ENCODE results near the gene RTN4.
A peak's percentile ranks its signal among the peaks of the same experiment; 100 is the strongest.

Gene RTN4

DNA sequence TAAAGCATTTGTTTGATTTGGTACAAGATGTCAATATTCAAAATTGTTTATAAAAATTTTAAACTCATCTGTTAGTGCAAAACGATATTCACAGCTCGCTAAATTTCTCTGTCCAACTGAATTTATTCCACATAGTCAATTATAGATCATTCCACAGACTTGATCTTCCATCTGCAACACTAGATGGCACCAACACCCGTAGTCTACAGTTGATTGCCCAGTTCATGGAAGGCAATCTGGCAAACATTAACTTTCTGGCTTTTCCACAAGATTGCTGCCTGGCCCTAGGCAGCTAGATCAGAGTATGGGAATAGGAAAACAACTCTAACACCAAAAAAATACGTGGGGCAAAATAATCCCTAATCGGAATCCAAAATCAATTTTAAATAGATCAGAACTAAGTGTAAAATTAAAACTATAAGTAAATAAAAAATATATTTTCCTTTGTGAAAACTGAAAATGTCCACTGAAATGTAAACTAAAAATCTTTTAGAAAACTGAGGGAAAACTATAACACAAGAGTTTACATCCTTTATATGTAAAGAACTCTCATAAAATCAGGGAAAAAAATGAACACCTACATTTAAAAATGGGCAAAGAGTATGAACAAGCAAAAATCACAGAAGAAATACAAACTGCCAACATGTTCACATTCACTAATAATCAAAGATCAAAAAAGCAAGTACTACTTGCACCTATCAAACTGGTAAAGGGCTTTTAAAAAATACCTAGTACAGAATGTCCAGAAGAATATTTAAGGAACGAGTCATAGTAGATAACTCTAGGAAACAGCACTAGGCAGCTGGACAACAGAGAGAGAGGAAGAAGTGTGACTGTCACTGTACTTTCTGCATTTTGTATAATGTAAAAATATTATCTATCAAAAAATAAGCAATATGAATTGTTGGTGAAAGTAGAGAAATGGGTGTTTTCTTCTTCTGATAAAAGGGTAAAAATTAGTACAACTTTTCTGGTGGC is 35.0 kb downstream of the RTN4 start:
- Mint-ChIP-seq H3K4me3 (no peak overlapping the region), H3K9me3 (no peaks in the 10 kb centered on the region), H3K27ac (no peak overlapping the region), H3K4me1 (peaks cover 24 to 54% of the 10 kb centered on the region in 2 donors), H3K36me3 (peaks cover 5 to 19% of the 10 kb centered on the region in 2 donors), H3K27me3 (no peaks in the 10 kb centered on the region)
- DNase-seq (peak; percentile 9), ATAC-seq (replicated peaks) (peak in 1 of 2 donors; percentile 52)

DNA sequence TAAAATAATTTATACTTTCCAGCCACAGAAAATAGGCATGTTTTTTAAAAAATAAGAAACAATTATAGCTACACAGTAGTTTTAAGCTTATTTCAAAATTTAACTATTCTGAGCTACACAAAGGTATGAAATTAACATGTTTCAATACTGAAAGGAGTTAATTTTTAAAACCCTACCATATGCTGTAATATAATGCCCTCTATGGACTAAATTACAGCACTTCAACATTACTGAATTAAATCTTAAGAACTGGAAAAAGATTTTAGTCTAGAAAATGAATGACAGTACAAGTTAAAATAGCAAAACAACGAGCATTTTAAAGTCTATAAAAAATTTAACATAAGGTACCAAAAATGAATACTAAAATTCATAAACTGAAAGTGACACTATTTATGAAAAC is 36.3 kb downstream of the RTN4 start:
- H3K4me3 Mint-ChIP-seq: no peak overlapping the region
- H3K4me1 Mint-ChIP-seq: peaks cover 15 to 51% of the 10 kb centered on the region in 2 donors
- no peaks in the 10 kb centered on the region for H3K27me3 Mint-ChIP-seq

DNA sequence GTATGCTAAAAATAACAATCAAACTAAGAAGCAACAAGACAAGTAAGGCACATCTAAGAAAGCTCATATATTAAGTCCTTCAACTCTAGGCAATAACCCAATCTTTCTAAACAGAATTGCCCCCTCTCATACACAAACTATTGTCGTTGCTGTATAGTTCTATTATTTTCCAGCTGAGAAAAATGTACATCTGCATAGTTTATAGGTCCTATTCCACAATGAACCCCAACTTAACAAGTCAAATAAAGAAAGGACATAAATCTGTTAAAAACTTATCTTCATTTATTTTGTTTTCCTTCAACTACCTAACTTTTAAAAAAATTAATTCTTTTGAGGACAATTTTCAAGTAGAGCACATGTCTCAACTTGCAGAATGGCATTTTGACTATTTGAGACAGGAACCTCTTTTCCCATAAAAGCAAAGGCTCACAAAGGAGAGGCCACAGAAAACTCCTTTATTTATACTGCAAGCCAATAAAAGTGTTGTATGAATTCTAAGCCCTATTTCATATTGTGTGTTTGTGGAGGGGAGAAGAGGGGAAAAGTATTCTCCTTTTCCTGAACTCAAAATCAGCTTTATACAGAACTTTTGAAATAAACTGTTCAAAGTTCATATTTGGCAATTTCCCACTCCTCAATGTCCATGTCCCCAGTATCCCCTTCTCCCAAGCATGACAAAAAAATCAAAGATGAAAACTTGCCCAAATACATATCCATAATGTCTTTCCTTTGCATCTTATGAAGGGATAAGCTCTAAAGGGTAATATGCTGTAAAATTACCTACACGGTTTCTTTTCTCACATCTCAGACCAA is 37.4 kb downstream of the RTN4 start:
- ATAC-seq (replicated peaks): no peak
- H3K4me1 Mint-ChIP-seq: peaks cover 17 to 43% of the 10 kb centered on the region in 2 donors
- no peak for DNase-seq
- H3K9me3 Mint-ChIP-seq: no peaks in the 10 kb centered on the region
- H3K4me3 Mint-ChIP-seq: no peak overlapping the region
- no peaks in the 10 kb centered on the region for H3K27me3 Mint-ChIP-seq
- peaks cover 0 to 6% of the 10 kb centered on the region in 2 donors for H3K36me3 Mint-ChIP-seq
- no peak overlapping the region for H3K27ac Mint-ChIP-seq

More for the DNA sequence above, 36.3 kb downstream of the RTN4 start:
- no peak for DNase-seq
- ATAC-seq (replicated peaks): no peak
- H3K9me3 Mint-ChIP-seq: no peaks in the 10 kb centered on the region
- no peak overlapping the region for H3K27ac Mint-ChIP-seq
- H3K36me3 Mint-ChIP-seq: peaks cover 0 to 7% of the 10 kb centered on the region in 2 donors

DNA sequence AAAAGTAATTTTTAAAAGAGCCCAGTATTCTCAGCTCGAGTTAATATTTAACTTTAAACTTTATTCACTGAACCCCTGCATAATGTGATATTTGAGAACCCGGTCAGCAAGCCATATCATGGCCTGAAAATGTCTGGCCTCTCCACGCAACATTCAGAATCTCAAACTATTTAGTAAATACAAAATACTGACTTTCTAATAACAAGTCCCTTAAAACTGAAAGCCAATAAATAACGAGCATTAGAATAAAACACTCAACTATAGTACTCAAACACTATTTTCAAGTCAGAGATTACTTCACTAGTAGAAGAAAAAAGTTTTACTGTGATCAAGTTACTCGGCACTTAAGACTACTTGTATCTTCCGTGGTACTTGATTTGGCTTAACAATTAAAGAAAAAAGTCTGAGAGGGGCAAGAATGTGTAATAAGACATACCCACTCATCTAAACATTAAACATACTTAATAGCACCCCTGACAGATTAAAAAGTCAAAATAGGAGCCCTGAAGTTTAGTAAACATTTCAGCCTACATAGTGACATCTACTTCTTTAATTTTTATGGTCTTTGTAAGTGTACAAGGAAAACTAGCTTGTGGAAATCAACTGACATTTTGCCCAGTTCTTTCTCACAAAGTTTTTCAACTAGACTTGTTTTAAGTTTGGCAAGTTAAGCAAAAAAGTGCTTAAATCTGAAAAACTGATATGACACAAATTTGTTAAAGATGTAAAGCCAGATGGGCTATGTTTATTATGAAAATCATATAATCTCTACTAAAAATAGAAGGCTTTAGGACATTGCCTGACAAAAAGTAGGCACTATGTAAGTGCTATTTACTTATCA is 38.2 kb downstream of the RTN4 start:
- no peaks in the 10 kb centered on the region for H3K9me3 Mint-ChIP-seq
- no peak overlapping the region for H3K27ac Mint-ChIP-seq
- H3K27me3 Mint-ChIP-seq: no peaks in the 10 kb centered on the region
- H3K4me1 Mint-ChIP-seq: peaks cover 20 to 49% of the 10 kb centered on the region in 2 donors
- DNase-seq (no peak), ATAC-seq (replicated peaks) (no peak)
- H3K4me3 Mint-ChIP-seq: no peak overlapping the region
- H3K36me3 Mint-ChIP-seq: peaks cover 0 to 6% of the 10 kb centered on the region in 2 donors

DNA sequence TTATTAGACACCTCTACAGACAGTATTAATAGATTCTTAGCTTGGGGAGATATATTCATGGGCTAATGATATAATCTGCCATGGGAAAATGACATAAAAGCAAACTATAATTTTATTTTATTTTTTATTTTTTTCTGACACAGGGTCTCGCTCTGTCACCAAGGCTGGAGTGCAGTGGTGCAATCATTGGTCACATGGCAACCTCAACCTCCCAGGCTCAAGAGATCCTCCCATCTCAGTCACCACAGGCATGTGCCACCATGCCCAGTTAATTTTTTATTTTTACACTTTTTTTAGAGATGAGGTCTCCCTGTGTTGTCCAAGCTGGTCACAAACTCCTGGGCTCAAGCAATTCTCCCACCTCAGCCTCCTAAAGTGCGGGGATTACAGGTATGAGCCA is 39.3 kb downstream of the RTN4 start:
- Mint-ChIP-seq H3K4me1 (peaks cover 27 to 61% of the 10 kb centered on the region in 2 donors), H3K4me3 (no peak overlapping the region)

DNA sequence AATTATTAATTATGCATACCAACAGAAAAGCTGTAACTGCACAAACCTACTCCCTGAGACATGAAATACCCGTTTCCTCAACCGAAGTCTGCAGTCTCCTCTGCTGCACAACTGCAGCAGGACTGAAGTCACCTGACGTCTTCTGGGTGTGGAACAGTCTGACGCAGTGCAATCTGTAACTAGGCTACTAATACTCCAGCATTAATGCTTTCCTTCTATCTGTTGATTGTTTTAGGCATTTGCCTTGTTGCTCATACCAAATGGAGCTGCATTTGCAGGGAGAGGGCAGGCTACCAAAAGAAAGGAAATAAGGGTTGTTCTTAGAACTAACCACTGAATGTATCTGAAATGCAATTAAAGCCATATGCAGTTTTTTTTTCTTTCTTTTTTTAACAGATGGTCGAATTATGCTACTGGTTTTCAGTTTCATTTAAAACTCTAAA is 40.1 kb downstream of the RTN4 start:
- Mint-ChIP-seq H3K4me1 (peaks cover 24 to 60% of the 10 kb centered on the region in 2 donors), H3K36me3 (peaks cover 0 to 3% of the 10 kb centered on the region in 2 donors), H3K4me3 (peak overlapping the region; percentile 82 to 88), H3K27me3 (no peaks in the 10 kb centered on the region), H3K27ac (peak overlapping the region; percentile 80), H3K9me3 (no peaks in the 10 kb centered on the region)
- DNase-seq: peak; percentile 24
- ATAC-seq (replicated peaks): peak; percentile 98 to 100

More for the DNA sequence above, 39.3 kb downstream of the RTN4 start:
- DNase-seq (no peak), ATAC-seq (replicated peaks) (no peak)
- Mint-ChIP-seq H3K27ac (no peak overlapping the region), H3K9me3 (no peaks in the 10 kb centered on the region), H3K27me3 (no peaks in the 10 kb centered on the region), H3K36me3 (peaks cover 0 to 6% of the 10 kb centered on the region in 2 donors)

DNA sequence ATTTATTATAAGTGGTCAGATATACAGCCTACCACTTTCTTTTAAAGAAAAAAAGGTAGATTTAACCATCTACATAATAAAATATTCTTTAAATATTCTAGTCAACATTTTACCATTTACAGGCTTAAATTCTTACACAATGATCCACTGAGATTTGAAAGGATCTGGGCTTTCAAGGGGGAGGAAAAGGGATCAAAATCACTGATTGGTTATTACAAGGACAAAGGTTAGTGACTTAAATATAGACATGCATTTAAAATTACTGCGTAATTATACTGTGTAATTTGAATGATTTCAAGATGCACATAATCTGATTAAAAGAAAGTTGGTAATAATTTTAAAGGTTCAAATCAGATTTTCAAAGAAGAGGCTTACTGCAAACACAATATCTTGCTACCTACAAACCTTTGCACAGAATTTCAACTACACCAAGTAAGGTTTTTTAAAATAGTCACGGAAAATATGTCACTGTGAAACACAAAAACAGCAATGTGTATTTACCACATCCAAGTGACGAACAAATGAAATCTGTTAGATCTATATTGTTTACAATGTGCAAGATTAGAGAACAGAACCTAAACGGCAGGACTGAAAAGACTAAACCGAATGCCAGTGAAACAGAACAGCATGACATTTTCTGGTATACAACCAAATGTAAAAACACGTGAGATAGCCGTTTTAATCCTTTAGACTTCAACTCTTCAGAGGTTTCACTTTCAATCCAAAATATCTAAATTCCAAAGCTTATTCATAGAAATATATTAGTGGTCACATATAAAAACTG is 40.8 kb downstream of the RTN4 start:
- DNase-seq (no peak), ATAC-seq (replicated peaks) (peak; percentile 15 to 21)
- no peaks in the 10 kb centered on the region for H3K36me3 Mint-ChIP-seq
- H3K27me3 Mint-ChIP-seq: no peaks in the 10 kb centered on the region
- H3K27ac Mint-ChIP-seq: peak overlapping the region; percentile 80
- H3K4me1 Mint-ChIP-seq: peaks cover 27 to 62% of the 10 kb centered on the region in 2 donors
- H3K9me3 Mint-ChIP-seq: no peaks in the 10 kb centered on the region
- H3K4me3 Mint-ChIP-seq: peak overlapping the region; percentile 82 to 88

DNA sequence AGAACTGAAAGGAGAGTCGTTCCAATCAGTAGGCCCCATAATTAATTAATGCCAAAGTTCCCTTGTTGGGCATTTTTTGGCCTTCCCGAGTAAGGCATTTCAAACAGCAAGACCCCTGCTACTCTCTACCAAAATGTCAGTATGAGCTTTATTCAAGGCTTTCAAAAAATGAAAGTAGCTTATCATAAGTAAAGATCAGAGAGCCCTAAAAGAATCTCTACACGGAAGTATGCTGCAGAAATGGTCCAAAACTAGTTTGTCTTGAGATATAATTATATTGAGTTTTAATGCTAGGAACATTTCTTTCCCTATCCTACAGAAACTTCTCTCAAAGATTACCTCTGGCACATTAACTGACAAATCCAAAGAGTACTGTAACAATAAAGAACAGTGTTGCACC is 43.9 kb downstream of the RTN4 start:
- H3K4me1 Mint-ChIP-seq: peaks cover 26 to 62% of the 10 kb centered on the region in 2 donors
- no peaks in the 10 kb centered on the region for H3K9me3 Mint-ChIP-seq
- H3K27ac Mint-ChIP-seq: no peak overlapping the region
- no peaks in the 10 kb centered on the region for H3K36me3 Mint-ChIP-seq
- no peak overlapping the region for H3K4me3 Mint-ChIP-seq
- no peak for DNase-seq
- ATAC-seq (replicated peaks): no peak
- H3K27me3 Mint-ChIP-seq: no peaks in the 10 kb centered on the region

DNA sequence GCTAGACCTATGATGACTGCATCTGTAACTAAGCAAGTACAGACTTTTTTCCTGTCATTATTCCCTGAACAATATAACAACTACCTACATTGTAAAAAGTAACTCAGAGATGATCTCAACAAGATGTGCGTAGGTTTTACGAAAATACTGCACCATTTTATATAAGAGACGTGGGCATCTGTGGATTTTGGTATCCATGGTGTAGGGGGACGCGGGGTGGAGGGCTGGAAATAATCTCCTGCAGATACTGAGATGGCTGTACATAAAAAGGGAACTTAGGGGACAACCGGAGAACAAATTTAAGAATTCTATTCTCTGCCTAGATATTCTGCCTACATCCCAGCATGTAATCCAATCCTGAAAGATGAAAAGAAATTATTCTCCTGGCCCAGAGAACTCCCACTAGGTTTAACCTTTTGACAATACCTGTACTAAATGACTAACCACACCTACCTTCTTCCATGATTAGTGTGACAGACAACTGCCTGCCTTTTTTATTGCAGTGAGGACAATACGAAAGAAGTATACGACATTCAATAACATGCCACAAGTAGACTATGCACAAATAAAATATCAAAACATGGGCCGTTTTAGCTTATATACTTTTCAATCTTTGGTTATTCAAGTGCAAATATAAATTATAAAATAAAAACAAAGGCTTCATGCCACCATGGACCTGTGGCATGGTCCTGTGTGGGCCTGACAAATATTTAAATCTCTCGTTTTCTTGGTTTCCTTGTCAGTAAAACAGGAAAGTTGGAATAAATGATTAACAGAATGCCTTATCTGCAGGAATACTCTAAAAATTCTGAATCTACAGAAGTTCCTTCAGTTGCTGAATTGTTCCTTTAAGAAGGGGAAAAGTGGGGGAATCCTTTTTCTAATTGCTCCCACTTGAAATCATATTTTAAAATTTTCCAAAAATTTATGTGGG is 46.3 kb downstream of the RTN4 start:
- Mint-ChIP-seq H3K36me3 (no peaks in the 10 kb centered on the region), H3K27ac (no peak overlapping the region)

DNA sequence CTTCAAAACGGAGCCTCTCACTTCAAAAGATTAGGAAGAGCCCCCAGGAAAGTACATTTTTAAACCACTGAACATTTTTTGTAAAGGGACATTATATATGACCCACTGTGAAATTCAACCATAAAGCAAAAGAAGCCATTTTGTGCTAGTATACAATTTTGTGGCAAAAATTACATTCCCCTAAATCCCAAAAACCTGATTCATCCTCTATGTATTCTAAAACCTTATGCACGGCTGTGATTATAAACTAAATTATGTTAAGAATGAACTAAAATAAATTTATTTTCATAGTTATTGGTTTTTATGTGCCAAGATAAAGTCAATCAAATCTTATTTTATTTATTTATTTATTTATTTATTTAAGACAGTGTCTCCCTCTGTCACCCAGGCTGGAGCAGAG is 48.5 kb downstream of the RTN4 start:
- H3K27me3 Mint-ChIP-seq: no peaks in the 10 kb centered on the region
- H3K4me3 Mint-ChIP-seq: no peak overlapping the region
- peaks cover 21 to 65% of the 10 kb centered on the region in 2 donors for H3K4me1 Mint-ChIP-seq
- H3K27ac Mint-ChIP-seq: no peak overlapping the region
- H3K9me3 Mint-ChIP-seq: no peaks in the 10 kb centered on the region
- no peak for DNase-seq
- peaks cover 0 to 3% of the 10 kb centered on the region in 2 donors for H3K36me3 Mint-ChIP-seq
- ATAC-seq (replicated peaks): no peak

More for the DNA sequence above, 46.3 kb downstream of the RTN4 start:
- Mint-ChIP-seq H3K27me3 (no peaks in the 10 kb centered on the region), H3K4me1 (peaks cover 26 to 58% of the 10 kb centered on the region in 2 donors), H3K4me3 (no peak overlapping the region), H3K9me3 (no peaks in the 10 kb centered on the region)
- ATAC-seq (replicated peaks) (no peak), DNase-seq (no peak)

DNA sequence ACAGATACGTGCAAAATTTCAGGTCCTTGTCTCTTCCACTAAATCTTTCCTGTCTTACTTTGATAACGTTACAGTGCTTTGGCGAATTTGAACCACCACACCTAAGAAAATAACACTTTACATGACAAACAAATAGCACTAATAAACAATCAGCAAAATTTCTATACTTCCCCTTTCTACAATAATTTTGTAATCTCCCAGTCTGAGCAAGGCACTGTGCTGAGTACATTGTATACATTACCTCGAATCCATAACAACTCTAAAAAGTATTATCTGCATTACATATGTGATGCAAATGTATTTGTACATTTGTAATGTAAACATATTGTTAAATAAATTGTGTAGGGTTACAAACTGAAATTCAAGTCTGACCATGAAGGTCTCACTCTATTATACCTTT is 49.9 kb downstream of the RTN4 start:
- peak overlapping the region; percentile 70 for H3K27ac Mint-ChIP-seq
- H3K27me3 Mint-ChIP-seq: no peaks in the 10 kb centered on the region
- ATAC-seq (replicated peaks) (no peak), DNase-seq (no peak)
- no peaks in the 10 kb centered on the region for H3K9me3 Mint-ChIP-seq
- peaks cover 25 to 69% of the 10 kb centered on the region in 2 donors for H3K4me1 Mint-ChIP-seq
- H3K36me3 Mint-ChIP-seq: peaks cover 0 to 3% of the 10 kb centered on the region in 2 donors
- no peak overlapping the region for H3K4me3 Mint-ChIP-seq

DNA sequence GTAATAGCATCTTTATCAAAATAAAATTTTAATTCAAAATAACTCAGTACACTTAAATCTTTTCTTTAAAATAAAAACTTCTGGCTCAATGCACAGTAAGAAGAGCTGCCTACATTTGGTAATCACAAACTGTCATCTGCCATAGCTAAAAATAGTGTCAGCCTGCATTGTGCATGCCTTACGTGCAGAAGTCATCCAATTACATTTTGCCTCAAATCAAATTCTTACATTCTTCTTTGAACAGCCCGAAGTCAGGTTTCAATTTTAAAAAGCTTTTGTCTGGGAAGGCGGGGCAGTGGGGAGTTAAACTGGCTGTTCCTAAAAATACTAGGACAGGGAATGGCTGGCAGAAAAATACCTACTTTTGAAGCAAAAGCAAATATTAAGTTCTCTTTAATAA is 51.1 kb downstream of the RTN4 start:
- no peaks in the 10 kb centered on the region for H3K9me3 Mint-ChIP-seq
- no peak overlapping the region for H3K4me3 Mint-ChIP-seq
- ATAC-seq (replicated peaks): no peak
- no peaks in the 10 kb centered on the region for H3K27me3 Mint-ChIP-seq
- no peak for DNase-seq
- peaks cover 24 to 72% of the 10 kb centered on the region in 2 donors for H3K4me1 Mint-ChIP-seq
- H3K36me3 Mint-ChIP-seq: peaks cover 3 to 4% of the 10 kb centered on the region in 2 donors
- H3K27ac Mint-ChIP-seq: no peak overlapping the region
